ENCODE results near the gene RAMP1. TPM values are rescaled to one million over a fixed set of nuclear protein-coding genes. Genes with fewer than 3 reads are reported as not detected.
A peak's percentile ranks its signal among the peaks of the same experiment; 100 is the strongest.

The RAMP1 gene
- total RNA-seq, 1 experiment from 2014 or later = 13.5 TPM

- DNase-seq (ENCODE audit: low read depth) = no peak
Measured at GRCh38 chr2:237876951-237877491, 17.6 kb downstream of the RAMP1 start.

- DNase-seq (ENCODE audit: low read depth) = no peak
Measured at GRCh38 chr2:237877576-237878307, 18.3 kb downstream of the RAMP1 start.

- DNase-seq (ENCODE audit: low read depth) = no peak
Measured at GRCh38 chr2:237878321-237879057, 19.1 kb downstream of the RAMP1 start.

GRCh38 chr2:237879058-237879430, 19.6 kb downstream of the RAMP1 start:
- peak; percentile 51 for DNase-seq (ENCODE audit: low read depth)

- DNase-seq (ENCODE audit: low read depth) = no peak
Measured at GRCh38 chr2:237879991-237880560, 20.7 kb downstream of the RAMP1 start.

GRCh38 chr2:237882510-237883481, 23.4 kb downstream of the RAMP1 start:
- no peak for DNase-seq (ENCODE audit: low read depth)

GRCh38 chr2:237883951-237884446, 24.6 kb downstream of the RAMP1 start:
- DNase-seq (ENCODE audit: low read depth) = no peak

GRCh38 chr2:237884681-237885080, 25.3 kb downstream of the RAMP1 start:
- no peak for DNase-seq (ENCODE audit: low read depth)

GRCh38 chr2:237885111-237885930, 25.9 kb downstream of the RAMP1 start:
- DNase-seq (ENCODE audit: low read depth) = no peak

- no peak for DNase-seq (ENCODE audit: low read depth)
Measured at GRCh38 chr2:237885931-237886684, 26.7 kb downstream of the RAMP1 start.

GRCh38 chr2:237886685-237887481, 27.5 kb downstream of the RAMP1 start:
- no peak for DNase-seq (ENCODE audit: low read depth)

GRCh38 chr2:237888389-237888788, 29.0 kb downstream of the RAMP1 start:
- peak; percentile 64 for DNase-seq (ENCODE audit: low read depth)

GRCh38 chr2:237889016-237889415, 29.6 kb downstream of the RAMP1 start:
- DNase-seq (ENCODE audit: low read depth) = no peak

GRCh38 chr2:237889811-237890210, 30.4 kb downstream of the RAMP1 start:
- no peak for DNase-seq (ENCODE audit: low read depth)

GRCh38 chr2:237892478-237892877, 33.1 kb downstream of the RAMP1 start:
- no peak for DNase-seq (ENCODE audit: low read depth)

GRCh38 chr2:237892984-237893595, 33.7 kb downstream of the RAMP1 start:
- no peak for DNase-seq (ENCODE audit: low read depth)

GRCh38 chr2:237894396-237894979, 35.1 kb downstream of the RAMP1 start:
- DNase-seq (ENCODE audit: low read depth) = no peak
